Endothelial cell of umbilical vein (primary cell): ENCODE data around the gene PPIL1. TPM values are rescaled to one million over a fixed set of nuclear protein-coding genes. Genes with fewer than 3 reads are reported as not detected.

Experiments
- BruUV-seq: library from RNA; stranded (reverse); fragments of 400-500 nt; replicated peaks from 2 replicates; lab custom pipeline; 2021; lab: Mats Ljungman, UMichigan
- CTCF ChIA-PET: fragments of 300-600, 350-600 bp; sonication (Branson Sonifier 250); formaldehyde crosslinking; loops from one replicate; lab custom pipeline; 2021; ENCODE audit warnings: antibody characterized with exemption, inconsistent platforms; lab: Charles Lee
- POLR2A ChIA-PET: fragments of 300-600, 350-600 bp; sonication (Branson Sonifier 250); formaldehyde crosslinking; loops from one replicate; lab custom pipeline; 2021; ENCODE audit warnings: antibody characterized with exemption, inconsistent platforms; lab: Charles Lee
- DNase-seq: peaks from one replicate; pipeline ENCODE4 v3.0.0-alpha.2; 2011; ENCODE audit warnings: low read depth, low spot score
- FAIRE-seq: peaks from 2 replicates; lab custom pipeline; 2011; peaks lifted over from hg19 to GRCh38; lab: Jason Lieb, UNC
- H2AFZ ChIP-seq: 2 replicates; pipeline ENCODE4 v1.6.0; 2012; ENCODE audit warnings: low read depth, low read length, control low read depth, inconsistent platforms
- H3K27ac ChIP-seq: 2 replicates; pipeline ENCODE4 v1.5.1; 2011; ENCODE audit warnings: low read depth, mild to moderate bottlenecking, control low read depth, low read length, moderate library complexity; ENCODE audit not compliant: insufficient read depth
- H3K27me3 ChIP-seq, 2 experiments: 2 replicates each; pipeline versions ENCODE4 v1.6.0 to v1.6.1; 2011; ENCODE audit warnings: low read length in 2 of 2, mixed read lengths in 1 of 2; ENCODE audit not compliant: control insufficient read depth in 2 of 2, insufficient read depth in 2 of 2
- H3K36me3 ChIP-seq, 2 experiments: 2 replicates in 1 of 2; 3 replicates in 1 of 2; pipeline ENCODE4 v1.5.1; 2011; ENCODE audit warnings: low read length in 2 of 2, mild to moderate bottlenecking in 1 of 2, moderate library complexity in 1 of 2; ENCODE audit not compliant: control insufficient read depth in 2 of 2, insufficient read depth in 2 of 2; ENCODE audit errors: extremely low read depth in 1 of 2
- H3K4me1 ChIP-seq: 3 replicates; pipeline ENCODE4 v1.5.1; 2011; ENCODE audit warnings: mild to moderate bottlenecking, low read length; ENCODE audit not compliant: control insufficient read depth, insufficient read depth; ENCODE audit errors: extremely low read depth
- H3K4me2 ChIP-seq: 2 replicates; pipeline ENCODE4 v1.6.1; 2011; ENCODE audit warnings: low read length, control low read depth, mixed read lengths; ENCODE audit not compliant: insufficient read depth
- H3K4me3 ChIP-seq, 3 experiments: fragments of 200-600 bp in 1 of 3; sonication (generic), shearing (Covaris generic) in 1 of 3; replicated peaks in 1 of 3; 2 replicates each; pipeline ENCODE4 v1.5.1; 2011 to 2016; ENCODE audit warnings: control low read depth in 3 of 3, low read length in 3 of 3, mild to moderate bottlenecking in 2 of 3, inconsistent platforms in 1 of 3, low read depth in 1 of 3, moderate library complexity in 1 of 3; ENCODE audit not compliant: insufficient read depth in 1 of 3
- H3K79me2 ChIP-seq: 2 replicates; pipeline ENCODE4 v1.6.0; 2012; ENCODE audit warnings: low read length, inconsistent platforms; ENCODE audit not compliant: control insufficient read depth, insufficient read depth
- H3K9ac ChIP-seq: replicated peaks from 2 replicates; pipeline ENCODE3; 2011; ENCODE audit warnings: low read length, control low read depth; ENCODE audit not compliant: insufficient read depth; ENCODE audit errors: extremely low read depth
- H3K9me1 ChIP-seq: replicated peaks from 3 replicates; pipeline ENCODE4 v1.6.0; 2011; ENCODE audit warnings: mild to moderate bottlenecking, low read length; ENCODE audit not compliant: control insufficient read depth, insufficient read depth; ENCODE audit errors: extremely low read depth
- H3K9me3 ChIP-seq: replicated peaks from 2 replicates; pipeline ENCODE4 v1.5.1; 2012; ENCODE audit warnings: low read length, inconsistent platforms; ENCODE audit not compliant: control insufficient read depth, insufficient read depth
- H4K20me1 ChIP-seq: replicated peaks from 2 replicates; pipeline ENCODE3; 2011; ENCODE audit warnings: mild to moderate bottlenecking, low read length; ENCODE audit not compliant: control insufficient read depth, insufficient read depth; ENCODE audit errors: extremely low read depth
- CTCF ChIP-seq, 2 donors: IDR thresholded peaks; 1 replicate in 1 of 2; 2 replicates in 1 of 2; pipeline ENCODE4 v1.5.1; 2011; ENCODE audit warnings: low read length in 2 of 2, mild to moderate bottlenecking in 2 of 2, moderate library complexity in 2 of 2, control low read depth in 1 of 2, inconsistent platforms in 1 of 2, low read depth in 1 of 2; ENCODE audit not compliant: insufficient read depth in 1 of 2; ENCODE audit errors: extremely low read depth in 1 of 2
- EZH2 ChIP-seq: IDR thresholded peaks from 2 replicates; pipeline ENCODE4 v1.6.1; 2012; ENCODE audit warnings: borderline replicate concordance, low read depth, mild to moderate bottlenecking, moderate library complexity, low read length, inconsistent platforms; ENCODE audit not compliant: severe bottlenecking
- FOS ChIP-seq: IDR thresholded peaks from 2 replicates; pipeline ENCODE4 v1.6.1; 2011; ENCODE audit warnings: mild to moderate bottlenecking, low read length, moderate library complexity, borderline replicate concordance; ENCODE audit not compliant: insufficient read depth
- GATA2 ChIP-seq: IDR thresholded peaks from 2 replicates; pipeline ENCODE4 v1.7.0; 2011; ENCODE audit warnings: low read depth, mild to moderate bottlenecking, moderate library complexity, mixed read lengths, low read length; ENCODE audit not compliant: insufficient read length, insufficient read depth
- JUN ChIP-seq: IDR thresholded peaks from 2 replicates; pipeline ENCODE4 v1.6.1; 2011; ENCODE audit warnings: borderline replicate concordance, low read depth; ENCODE audit not compliant: insufficient read length, insufficient read depth
- MYC ChIP-seq: IDR thresholded peaks from one replicate; pipeline ENCODE4 v1.6.1; 2011; ENCODE audit warnings: mild to moderate bottlenecking, low read depth, low read length
- POLR2A ChIP-seq: IDR thresholded peaks from 2 replicates; pipeline ENCODE4 v1.6.1; 2012; ENCODE audit warnings: low read depth, mild to moderate bottlenecking, control low read depth, low read length
- POLR2AphosphoS5 ChIP-seq: IDR thresholded peaks from 2 replicates; pipeline ENCODE4 v1.6.1; 2012; ENCODE audit warnings: low read depth, mild to moderate bottlenecking, control low read depth, low read length, moderate library complexity; ENCODE audit not compliant: insufficient read depth
- dilution Hi-C: fragments of 300-500 bp; cut with MboI; formaldehyde crosslinking; loops from one replicate; pipeline ENCODE4 v1.15.0; 2019; ENCODE audit warnings: low sequenced_read_pairs; ENCODE audit not compliant: extremely low pct_ligation_motif_present
- intact Hi-C: fragments of 100-400 bp; cut with micrococcal nuclease; formaldehyde crosslinking; loops from one replicate; pipeline ENCODE4 v1.10.0; 2022
- polyA plus RNA-seq, 4 experiments: library from polyadenylated mRNA; depleted of rRNA in 3 of 4; stranded (reverse) in 3 of 4; unstranded in 1 of 4; fragments of >200 nt; gene quantifications; 2 replicates each; pipeline versions ENCODE4 v1.2.1 to v1.2.3, GENCODE V29; 2011 to 2012; ENCODE audit warnings: missing spikeins in 1 of 4
- total RNA-seq: library from RNA; stranded (reverse); gene quantifications from 2 replicates; pipeline ENCODE4 v1.2.3, GENCODE V29; 2021

The PPIL1 gene
- total and polyA plus RNA-seq, 2 donors (not counting 3 experiments of a cell fraction or from before 2014, with no cell fraction given): 28.6 to 35.6 TPM

- no TSS peak for BruUV-seq
- no peaks in the 10 kb centered on the region for H3K9me1 ChIP-seq
- no peaks in the 10 kb centered on the region for H3K9me3 ChIP-seq
- ChIA-PET POLR2A (no interaction called here), CTCF (interaction anchor here (2.4 kb wide), 1 partner anchor 128 kb away, joined by 8 read pairs; no protein-coding TSS in a partner anchor)
- dilution Hi-C loops (no loop called here), intact Hi-C loops (no loop called here)
- H3K36me3 ChIP-seq: no peaks in the 10 kb centered on the region
- FAIRE-seq (no peak), DNase-seq (no peak)
- H2AFZ ChIP-seq: no peak overlapping the region
- H3K27ac ChIP-seq: no peak overlapping the region
- peaks cover 11% of the 10 kb centered on the region for H3K4me1 ChIP-seq
- H3K27me3 ChIP-seq: no peaks in the 10 kb centered on the region
- H4K20me1 ChIP-seq: no peaks in the 10 kb centered on the region
- no peak overlapping the region for H3K9ac ChIP-seq
- no peak overlapping the region for H3K4me2 ChIP-seq
- H3K4me3 ChIP-seq: no peak overlapping the region
- H3K79me2 ChIP-seq: peaks cover 2% of the 10 kb centered on the region
- no peak for TF ChIP-seq POLR2A
- no peak for TF ChIP-seq JUN
- TF ChIP-seq FOS: no peak
Observed at GRCh38 chr6:36890112-36890663, 15.6 kb upstream of the PPIL1 start.

GRCh38 chr6:36888654-36889481 lies 14.3 kb upstream of the PPIL1 start:
- no peak overlapping the region for H3K27ac ChIP-seq
- H3K79me2 ChIP-seq: peaks cover 2% of the 10 kb centered on the region
- no peak overlapping the region for H3K9ac ChIP-seq
- CTCF ChIA-PET: interaction anchor here (0.8 to 2.4 kb wide), 2 partner anchors 15 to 129 kb away, joined by 3 to 8 read pairs; no protein-coding TSS in a partner anchor
- BruUV-seq: no TSS peak
- dilution Hi-C loops: no loop called here
- no peak overlapping the region for H3K4me3 ChIP-seq
- no peaks in the 10 kb centered on the region for H3K9me3 ChIP-seq
- no peak overlapping the region for H2AFZ ChIP-seq
- intact Hi-C loops: no loop called here
- no peaks in the 10 kb centered on the region for H3K9me1 ChIP-seq
- no peaks in the 10 kb centered on the region for H3K36me3 ChIP-seq
- POLR2A ChIA-PET: no interaction called here
- no peak for TF ChIP-seq JUN
- TF ChIP-seq POLR2A: no peak
- no peak for TF ChIP-seq GATA2
- no peak for TF ChIP-seq CTCF (IDR thresholded peaks at IDR 0.05; ENCODE audit: extremely low read depth in 1 of 2, insufficient read depth in 1 of 2, low read depth in 1 of 2, low read length in 2 of 2)
- TF ChIP-seq MYC: no peak
- no peak for TF ChIP-seq POLR2AphosphoS5
- no peak for TF ChIP-seq FOS
- no peak for TF ChIP-seq EZH2
- FAIRE-seq (no peak), DNase-seq (no peak)
- H4K20me1 ChIP-seq: no peaks in the 10 kb centered on the region
- H3K27me3 ChIP-seq: no peaks in the 10 kb centered on the region
- H3K4me2 ChIP-seq: no peak overlapping the region
- peaks cover 12% of the 10 kb centered on the region for H3K4me1 ChIP-seq
